Fibroblast of mammary gland (primary cell): Measurements from ENCODE around the gene SEL1L2.

ENCODE experiments used
- DNase-seq: peaks from one replicate; pipeline ENCODE4 v3.0.0-alpha.2; 2010; ENCODE audit warnings: low read depth
- H3K4me3 ChIP-seq: 2 replicates; pipeline ENCODE4 v1.5.1; 2011; ENCODE audit warnings: low read depth, mild to moderate bottlenecking, low read length, moderate library complexity; ENCODE audit not compliant: control insufficient read depth
- CTCF ChIP-seq: conservative IDR thresholded peaks from 2 replicates; pipeline ENCODE4 v1.5.1; 2011; ENCODE audit warnings: low read depth, low read length, inconsistent platforms; ENCODE audit not compliant: control insufficient read depth, insufficient read depth

SEL1L2 gene

GRCh38 chr20:13915284-13915683 lies 75.1 kb downstream of the SEL1L2 start:
- TF ChIP-seq CTCF: no peak
- no peak overlapping the region for H3K4me3 ChIP-seq
- DNase-seq: no peak

- no peak overlapping the region for H3K4me3 ChIP-seq
- no peak for TF ChIP-seq CTCF
- DNase-seq: peak; percentile 6
Observed at GRCh38 chr20:13913572-13913971, 76.8 kb downstream of the SEL1L2 start.

GRCh38 chr20:13913131-13913530 lies 77.3 kb downstream of the SEL1L2 start:
- no peak overlapping the region for H3K4me3 ChIP-seq
- no peak for TF ChIP-seq CTCF
- no peak for DNase-seq

GRCh38 chr20:13910492-13910891 lies 79.9 kb downstream of the SEL1L2 start:
- TF ChIP-seq CTCF: no peak
- no peak overlapping the region for H3K4me3 ChIP-seq
- DNase-seq: peak; percentile 1

- DNase-seq: no peak
- H3K4me3 ChIP-seq: no peak overlapping the region
- no peak for TF ChIP-seq CTCF
Observed at GRCh38 chr20:13909067-13909466, 81.3 kb downstream of the SEL1L2 start.

GRCh38 chr20:13904766-13905165 lies 85.6 kb downstream of the SEL1L2 start:
- TF ChIP-seq CTCF: no peak
- DNase-seq: no peak

GRCh38 chr20:13900496-13900895 lies 89.9 kb downstream of the SEL1L2 start:
- no peak for TF ChIP-seq CTCF
- no peak for DNase-seq
- H3K4me3 ChIP-seq: no peak overlapping the region

More at GRCh38 chr20:13904766-13905165, 85.6 kb downstream of the SEL1L2 start:
- H3K4me3 ChIP-seq: no peak overlapping the region
